G401 (cell line): Measurements from ENCODE around the gene TTC31. TPM values are rescaled to one million over a fixed set of nuclear protein-coding genes. Genes with fewer than 3 reads are reported as not detected.

Source experiments
- DNase-seq: peaks from one replicate; pipeline ENCODE4 v3.0.0-alpha.2; 2015; ENCODE audit warnings: low spot score
- in situ Hi-C: cut with HindIII; loops from 2 replicates; pipeline ENCODE4 v1.10.0; 2016; ENCODE audit warnings: low sequenced_read_pairs, mixed read lengths
- total RNA-seq: library from RNA; depleted of rRNA; stranded (reverse); fragments of >200 nt; shearing (Covaris generic); gene quantifications from 2 replicates; pipeline ENCODE4 v1.2.3, GENCODE V29; 2014; rRNA removed

Gene TTC31
- total RNA-seq, 1 experiment from 2014 or later, result 34.6 TPM

DNA sequence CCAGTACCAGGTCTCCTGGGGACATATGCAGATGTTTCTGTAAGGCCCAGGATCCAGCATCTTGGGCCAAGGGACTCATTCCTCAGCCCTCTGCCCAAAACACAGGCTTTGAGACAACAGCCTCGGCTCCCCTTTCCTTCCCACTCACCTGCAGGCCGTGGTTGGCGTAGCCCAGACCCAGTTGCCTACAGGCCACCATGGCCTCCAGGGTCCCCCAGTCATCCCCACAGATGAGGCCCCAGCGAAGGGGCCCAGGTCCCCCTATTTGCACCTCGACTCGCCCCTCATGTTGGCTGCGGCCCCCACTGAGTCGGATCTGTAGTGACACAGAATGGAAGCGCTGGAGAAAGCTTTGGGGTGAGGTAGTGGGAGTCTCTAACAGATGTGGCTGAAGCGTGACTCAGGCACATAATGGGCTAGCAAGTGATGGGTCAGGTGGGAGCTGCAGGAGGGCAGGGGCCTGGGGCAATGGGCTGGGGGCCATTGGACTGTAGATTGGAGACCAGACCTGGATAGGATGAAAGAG, 52.6 kb downstream of the TTC31 start:
- in situ Hi-C loops, result no loop called here
- DNase-seq, result no peak

DNA sequence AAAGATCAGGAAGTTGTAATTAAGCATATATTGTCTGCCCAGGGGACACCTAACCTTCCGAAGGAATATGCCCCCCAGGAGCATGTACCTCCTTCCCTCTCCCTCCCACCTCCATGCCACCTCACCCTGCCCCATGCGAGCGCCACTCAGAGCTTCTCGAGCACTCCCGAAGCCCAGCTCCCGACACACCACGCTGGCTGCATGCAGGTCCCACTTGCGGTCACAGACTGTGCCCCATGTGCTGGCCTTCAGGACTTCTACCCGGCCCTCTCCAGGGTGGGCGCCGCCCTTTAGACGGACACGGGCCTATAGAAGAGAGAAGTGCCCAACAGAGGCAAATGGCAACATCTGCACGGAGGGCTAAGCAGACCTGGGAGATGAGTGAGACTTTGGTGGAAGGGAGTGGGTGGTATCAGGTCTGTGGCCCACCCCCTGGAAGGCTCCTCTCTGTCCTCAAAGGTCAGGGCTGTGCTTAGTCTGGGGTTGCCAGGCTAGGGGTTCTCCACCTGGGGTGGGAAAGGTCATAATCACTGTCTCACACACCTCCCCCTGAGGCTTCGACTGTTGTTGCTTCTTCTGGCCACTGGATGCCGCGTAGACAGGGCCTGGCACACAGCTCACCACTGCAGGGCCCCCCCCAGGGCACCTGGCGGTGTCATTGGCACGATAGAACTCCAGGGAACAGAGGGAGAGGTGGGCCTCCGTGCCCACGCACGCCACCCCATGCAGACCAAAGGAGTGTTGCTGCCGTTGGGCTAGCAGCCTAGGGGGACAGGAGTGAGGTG, 53.5 kb downstream of the TTC31 start:
- DNase-seq, result no peak
- in situ Hi-C loops, result no loop called here

DNA sequence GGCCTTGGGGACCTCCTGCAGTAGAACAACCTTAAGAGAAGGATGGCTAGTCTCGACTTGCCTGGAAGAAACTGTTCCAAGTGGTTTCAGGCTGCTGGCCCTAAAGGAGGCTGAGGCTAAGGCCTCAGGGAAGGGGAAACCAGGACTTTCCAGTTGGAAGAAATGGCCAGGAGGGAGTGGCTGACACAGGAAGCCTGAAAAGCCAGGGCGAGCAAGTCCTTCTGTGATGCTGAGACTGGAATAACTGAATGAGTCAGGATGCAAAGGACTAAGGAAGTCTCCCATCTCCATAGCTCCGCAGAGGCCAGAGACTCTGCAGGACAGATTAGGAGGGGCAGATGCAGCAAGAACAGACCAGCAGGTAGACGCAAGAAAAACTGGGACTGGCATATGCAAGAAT, 54.3 kb downstream of the TTC31 start:
- DNase-seq, result no peak
- in situ Hi-C loops, result no loop called here

DNA sequence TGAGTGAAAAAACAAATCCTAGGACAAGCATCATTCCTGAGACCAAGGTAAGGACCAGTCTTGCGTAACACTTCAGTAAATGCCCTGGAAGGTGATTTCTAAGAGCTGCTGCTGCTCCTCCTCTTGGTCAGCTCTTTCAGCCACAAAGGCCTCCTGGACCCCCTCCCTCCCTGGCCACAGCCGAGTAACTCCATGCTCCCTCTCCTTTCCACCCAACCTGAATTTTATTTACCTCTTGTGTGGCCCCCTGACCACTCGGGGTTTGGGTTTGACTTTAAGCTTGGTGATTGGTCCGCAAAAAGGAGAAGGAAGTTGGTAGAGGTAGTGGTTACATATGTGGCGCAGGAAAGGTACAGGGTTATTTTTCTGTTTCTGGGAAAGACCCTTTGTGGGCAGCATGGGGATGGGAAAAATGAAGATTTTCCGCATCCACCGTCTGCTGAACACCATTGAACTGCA, 56.0 kb downstream of the TTC31 start:
- no peak for DNase-seq
- in situ Hi-C loops, result no loop called here

DNA sequence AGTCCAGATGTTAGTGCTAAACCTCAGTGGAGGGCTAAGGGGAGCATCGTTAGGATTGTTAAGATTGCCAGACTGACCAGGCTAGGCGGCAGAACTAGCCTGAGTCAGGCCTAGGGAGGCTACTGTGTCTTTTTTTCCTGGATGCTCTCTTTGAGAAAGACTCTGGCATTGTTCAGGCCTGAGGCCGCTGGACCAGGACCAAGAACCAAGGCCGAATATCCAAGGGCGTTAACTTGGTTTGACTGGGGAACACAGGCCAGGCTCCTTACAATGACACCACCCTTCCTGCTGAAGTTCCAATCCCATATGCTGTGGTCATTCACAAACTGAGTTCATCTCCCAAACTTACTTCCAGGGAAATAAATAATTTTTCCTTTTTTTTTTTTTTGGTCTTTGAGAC, 57.4 kb downstream of the TTC31 start:
- in situ Hi-C loops, result no loop called here
- DNase-seq, result no peak

DNA sequence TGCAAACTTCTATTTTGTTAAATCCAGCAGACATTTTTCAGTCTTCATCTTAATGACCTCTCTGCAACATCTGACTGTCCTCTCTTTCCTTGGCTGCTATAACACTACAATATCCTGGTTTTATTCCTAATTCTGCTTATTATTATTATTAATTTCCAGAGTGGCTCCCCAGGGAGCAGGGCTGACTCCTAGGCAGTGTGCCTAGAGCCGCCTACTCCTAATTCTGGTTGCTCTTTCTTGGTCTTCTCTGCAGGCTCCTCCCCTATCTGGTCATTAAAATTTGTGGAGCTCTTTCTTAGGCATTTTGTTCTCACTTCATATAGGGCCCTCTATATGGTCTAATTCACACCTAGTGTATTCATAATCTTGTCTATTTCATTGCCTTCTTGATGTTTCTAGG, 60.1 kb downstream of the TTC31 start:
- in situ Hi-C loops, result no loop called here
- DNase-seq, result no peak

Other genes starting within 250 kb of the TTC31 start
- gene SLC4A5, start 139.7 kb upstream of the TTC31 start, total RNA-seq, result not detected in 2 replicates
- gene DCTN1, start 102.8 kb upstream of the TTC31 start, total RNA-seq, result 124 and 145 TPM in 2 replicates
- gene C2orf81, start 61.5 kb upstream of the TTC31 start, total RNA-seq, result 0.95 and 2.8 TPM in 2 replicates
- gene WDR54, start 61.4 kb upstream of the TTC31 start, total RNA-seq, result 88.5 and 104 TPM in 2 replicates
- 46.5 and 56.2 TPM in 2 replicates for gene RTKN, start 41.1 kb upstream of the TTC31 start, total RNA-seq
- 7.8 and 15.7 TPM in 2 replicates for gene INO80B, start 28.0 kb upstream of the TTC31 start, total RNA-seq
- 59.6 and 72.2 TPM in 2 replicates for gene WBP1, start 24.6 kb upstream of the TTC31 start, total RNA-seq
- 77.5 and 88.6 TPM in 2 replicates for gene MOGS, start 17.7 kb upstream of the TTC31 start, total RNA-seq
- gene MRPL53, start 10.4 kb upstream of the TTC31 start, total RNA-seq, result 33.2 and 58.9 TPM in 2 replicates
- gene CCDC142, start 83 bp upstream of the TTC31 start, total RNA-seq, result 15.7 and 19.0 TPM in 2 replicates
- not detected in 2 replicates for gene LBX2, start 16.5 kb downstream of the TTC31 start, total RNA-seq
- gene PCGF1, start 24.6 kb downstream of the TTC31 start, total RNA-seq, result 38.2 and 39.9 TPM in 2 replicates
- gene TLX2, start 31.4 kb downstream of the TTC31 start, total RNA-seq, result not detected in 2 replicates
- 0.81 TPM in 1 of 2 replicates, not detected in the other for gene DQX1, start 43.1 kb downstream of the TTC31 start, total RNA-seq
- gene AUP1, start 46.6 kb downstream of the TTC31 start, total RNA-seq, result 120 and 137 TPM in 2 replicates
- 62.1 and 62.8 TPM in 2 replicates for gene HTRA2, start 46.9 kb downstream of the TTC31 start, total RNA-seq
- gene LOXL3, start 70.9 kb downstream of the TTC31 start, total RNA-seq, result 11.4 and 14.4 TPM in 2 replicates
- 28.7 and 41.5 TPM in 2 replicates for gene DOK1, start 71.6 kb downstream of the TTC31 start, total RNA-seq
- 0.12 TPM in 1 of 2 replicates, not detected in the other for gene M1AP, start 165.2 kb downstream of the TTC31 start, total RNA-seq
- 8.9 and 13.9 TPM in 2 replicates for gene SEMA4F, start 171.2 kb downstream of the TTC31 start, total RNA-seq